Measurements from ENCODE around the gene ZNF14. TPM values are rescaled to one million over a fixed set of nuclear protein-coding genes. Genes with fewer than 3 reads are reported as not detected.
"Not testable (repeated sequence)": the region's sequence is repeated elsewhere in the genome, so short reads cannot be mapped to it uniquely, and the experiment has no call there.

ZNF14 gene
- total RNA-seq, 2 donors from 2014 or later: 5.3 to 6.7 TPM

DNA sequence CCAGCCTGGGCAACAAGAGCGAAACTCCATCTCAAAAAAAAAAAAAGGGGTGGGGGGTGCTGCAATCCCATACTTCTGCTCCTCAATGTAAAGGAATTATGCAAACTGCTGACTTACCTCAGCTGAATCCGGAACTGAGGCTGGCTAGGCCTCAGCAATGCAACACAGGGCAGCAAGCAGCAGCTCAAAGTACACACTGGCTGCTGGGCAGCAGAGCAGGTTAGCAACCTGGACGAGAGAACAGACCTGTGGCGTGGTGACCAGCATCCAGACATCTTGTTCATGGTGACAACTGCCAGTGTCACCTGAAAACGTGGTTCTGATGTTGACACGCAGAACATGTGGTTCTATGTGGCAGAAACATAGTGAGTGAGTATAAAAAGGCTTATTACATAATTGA, 28.1 kb downstream of the ZNF14 start:
- no peak for TF ChIP-seq POLR2A (IDR thresholded peaks at IDR 0.05)
- TF ChIP-seq, protein P1, sequence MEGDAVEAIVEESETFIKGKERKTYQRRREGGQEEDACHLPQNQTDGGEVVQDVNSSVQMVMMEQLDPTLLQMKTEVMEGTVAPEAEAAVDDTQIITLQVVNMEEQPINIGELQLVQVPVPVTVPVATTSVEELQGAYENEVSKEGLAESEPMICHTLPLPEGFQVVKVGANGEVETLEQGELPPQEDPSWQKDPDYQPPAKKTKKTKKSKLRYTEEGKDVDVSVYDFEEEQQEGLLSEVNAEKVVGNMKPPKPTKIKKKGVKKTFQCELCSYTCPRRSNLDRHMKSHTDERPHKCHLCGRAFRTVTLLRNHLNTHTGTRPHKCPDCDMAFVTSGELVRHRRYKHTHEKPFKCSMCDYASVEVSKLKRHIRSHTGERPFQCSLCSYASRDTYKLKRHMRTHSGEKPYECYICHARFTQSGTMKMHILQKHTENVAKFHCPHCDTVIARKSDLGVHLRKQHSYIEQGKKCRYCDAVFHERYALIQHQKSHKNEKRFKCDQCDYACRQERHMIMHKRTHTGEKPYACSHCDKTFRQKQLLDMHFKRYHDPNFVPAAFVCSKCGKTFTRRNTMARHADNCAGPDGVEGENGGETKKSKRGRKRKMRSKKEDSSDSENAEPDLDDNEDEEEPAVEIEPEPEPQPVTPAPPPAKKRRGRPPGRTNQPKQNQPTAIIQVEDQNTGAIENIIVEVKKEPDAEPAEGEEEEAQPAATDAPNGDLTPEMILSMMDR (IDR thresholded peaks at IDR 0.05): no peak

DNA sequence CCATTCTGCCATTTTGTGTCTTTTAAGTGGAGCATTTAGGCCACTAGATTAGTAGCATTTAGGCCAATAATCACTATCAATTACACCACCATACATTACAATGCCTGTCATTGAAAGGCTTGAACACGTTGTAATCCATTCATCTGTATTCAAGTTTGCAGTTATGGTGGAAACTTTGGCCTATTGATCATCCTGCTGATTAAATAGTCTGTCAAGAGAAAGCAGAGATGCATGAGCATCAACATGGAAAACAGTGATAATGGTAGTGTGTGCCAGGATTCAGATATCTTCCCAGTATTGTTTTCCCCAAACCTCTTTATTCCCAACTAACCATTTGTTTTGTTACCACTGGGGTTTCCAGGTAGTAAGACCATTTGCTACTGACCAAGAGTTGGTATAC, 32.4 kb downstream of the ZNF14 start:
- H3K27me3 ChIP-seq; H3K27ac ChIP-seq; intact Hi-C loops (cut with DNase I); H3K36me3 ChIP-seq (replicated peaks in 1 of 2; ENCODE audit: insufficient read depth in 1 of 2, low read depth in 2 of 2); DNase-seq; H3K4me1 ChIP-seq; ATAC-seq; H3K4me3 ChIP-seq: not testable (repeated sequence)
- peaks cover 0 to 28% (median 3%) of the 10 kb centered on the region in 3 donors for H3K9me3 ChIP-seq
- 83 to 100% methylated on average over 1 of the region's 1 CpG for WGBS, 2 donors

More for the DNA sequence above, 28.1 kb downstream of the ZNF14 start:
- ATAC-seq (no peak), DNase-seq (no peak)
- intact Hi-C loops (cut with DNase I): no loop called here
- 88 to 91% methylated on average over 6 of the region's 6 CpGs for WGBS, 2 donors
- no peaks in the 10 kb centered on the region for H3K27me3 ChIP-seq
- H3K9me3 ChIP-seq: peaks cover 0 to 62% (median 0%) of the 10 kb centered on the region in 3 donors
- no peaks in the 10 kb centered on the region for H3K36me3 ChIP-seq (replicated peaks in 1 of 2; ENCODE audit: insufficient read depth in 1 of 2, low read depth in 2 of 2)
- H3K4me3 ChIP-seq: no peak overlapping the region
- no peak overlapping the region for H3K27ac ChIP-seq
- no peaks in the 10 kb centered on the region for H3K4me1 ChIP-seq

DNA sequence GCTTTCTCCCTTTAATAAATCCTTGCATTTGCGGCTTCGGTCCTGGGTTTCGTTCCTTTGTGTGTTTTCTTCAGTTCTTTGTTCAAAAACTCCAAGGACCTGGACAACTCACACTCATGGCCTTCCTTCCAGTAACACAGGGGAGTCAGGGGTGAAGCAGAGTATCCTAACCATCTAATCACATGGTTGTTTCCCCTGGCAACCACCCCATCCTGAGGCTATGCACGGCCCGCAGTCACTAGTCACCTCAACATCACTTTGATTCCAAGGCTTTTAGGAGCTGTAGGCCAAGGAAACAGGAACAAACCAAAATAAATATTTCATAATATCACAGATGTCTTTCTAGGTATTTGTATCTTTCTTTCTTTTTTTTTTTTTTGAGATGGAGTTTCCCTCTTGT, 35.3 kb downstream of the ZNF14 start:
- H3K27ac ChIP-seq: no peak overlapping the region
- no peak overlapping the region for H3K4me3 ChIP-seq
- DNase-seq (no peak), ATAC-seq (no peak)
- intact Hi-C loops (cut with DNase I): no loop called here
- H3K4me1 ChIP-seq: no peaks in the 10 kb centered on the region
- WGBS, 2 donors: 89 to 91% methylated on average over 5 of the region's 5 CpGs
- H3K27me3 ChIP-seq: no peaks in the 10 kb centered on the region
- H3K36me3 ChIP-seq (replicated peaks in 1 of 2; ENCODE audit: insufficient read depth in 1 of 2, low read depth in 2 of 2): no peaks in the 10 kb centered on the region
- H3K9me3 ChIP-seq: peaks cover 0 to 18% (median 3%) of the 10 kb centered on the region in 3 donors
- TF ChIP-seq, protein P1 (IDR thresholded peaks at IDR 0.05): no peak
- TF ChIP-seq POLR2A (IDR thresholded peaks at IDR 0.05): no peak

DNA sequence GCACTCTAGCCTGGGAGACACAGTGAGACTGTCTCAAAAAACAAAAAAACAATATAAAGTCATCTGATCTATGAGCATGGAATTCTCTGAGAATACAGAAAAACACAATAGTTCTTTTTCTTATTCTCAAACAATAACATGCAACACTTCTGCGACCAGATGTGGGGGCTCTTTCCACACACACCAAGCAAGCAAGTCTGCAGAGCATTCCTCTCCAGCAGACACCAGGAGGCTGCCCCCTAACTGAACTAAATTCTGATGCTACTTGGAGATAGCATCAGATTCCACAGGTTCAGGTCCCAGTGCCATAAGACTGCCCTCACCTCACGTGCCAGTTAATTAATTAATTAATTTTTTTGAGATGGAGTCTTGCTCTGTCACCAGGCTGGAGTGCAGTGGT, 36.5 kb downstream of the ZNF14 start:
- TF ChIP-seq, protein P1 (IDR thresholded peaks at IDR 0.05): no peak
- no peak for TF ChIP-seq POLR2A (IDR thresholded peaks at IDR 0.05)
- 73 to 90% methylated on average over 2 of the region's 2 CpGs for WGBS, 2 donors
- H3K27ac ChIP-seq: no peak overlapping the region
- no peaks in the 10 kb centered on the region for H3K36me3 ChIP-seq (replicated peaks in 1 of 2; ENCODE audit: insufficient read depth in 1 of 2, low read depth in 2 of 2)
- no peaks in the 10 kb centered on the region for H3K27me3 ChIP-seq
- no peak for ATAC-seq
- no peak for DNase-seq
- intact Hi-C loops (cut with DNase I): no loop called here
- H3K4me3 ChIP-seq: no peak overlapping the region
- no peaks in the 10 kb centered on the region for H3K4me1 ChIP-seq
- H3K9me3 ChIP-seq: peaks cover 0 to 12% (median 3%) of the 10 kb centered on the region in 3 donors

DNA sequence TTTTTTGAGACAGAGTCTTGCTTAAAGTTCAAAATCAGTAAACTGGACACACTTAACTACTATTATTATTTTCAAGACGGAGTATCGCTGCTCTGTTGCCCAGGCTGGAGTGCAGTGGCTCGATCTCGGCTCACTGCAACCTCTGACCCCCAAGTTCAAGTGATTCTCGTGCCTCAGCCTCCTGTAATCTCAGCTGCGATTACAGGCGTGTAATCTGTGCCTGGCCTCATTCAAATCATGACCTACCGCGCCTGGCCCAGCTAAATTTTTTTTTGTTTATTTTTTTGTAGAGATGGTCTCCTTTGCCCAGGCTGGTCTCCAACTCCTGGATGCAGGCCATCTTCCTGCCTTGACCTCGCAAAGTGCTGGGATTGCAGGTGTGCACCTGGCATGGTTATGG, 41.2 kb downstream of the ZNF14 start:
- Histone ChIP-seq H3K27ac (no peak overlapping the region), H3K9me3 (peaks cover 0 to 3% (median 0%) of the 10 kb centered on the region in 3 donors), H3K4me3 (no peak overlapping the region), H3K36me3 (replicated peaks in 1 of 2; ENCODE audit: insufficient read depth in 1 of 2, low read depth in 2 of 2) (no peaks in the 10 kb centered on the region), H3K27me3 (no peaks in the 10 kb centered on the region), H3K4me1 (no peaks in the 10 kb centered on the region)
- 83 to 90% methylated on average over 10 of the region's 10 CpGs for WGBS, 2 donors
- TF ChIP-seq, protein P1 (IDR thresholded peaks at IDR 0.05): no peak
- no peak for TF ChIP-seq POLR2A (IDR thresholded peaks at IDR 0.05)
- ATAC-seq (no peak), DNase-seq (no peak)
- intact Hi-C loops (cut with DNase I): no loop called here

DNA sequence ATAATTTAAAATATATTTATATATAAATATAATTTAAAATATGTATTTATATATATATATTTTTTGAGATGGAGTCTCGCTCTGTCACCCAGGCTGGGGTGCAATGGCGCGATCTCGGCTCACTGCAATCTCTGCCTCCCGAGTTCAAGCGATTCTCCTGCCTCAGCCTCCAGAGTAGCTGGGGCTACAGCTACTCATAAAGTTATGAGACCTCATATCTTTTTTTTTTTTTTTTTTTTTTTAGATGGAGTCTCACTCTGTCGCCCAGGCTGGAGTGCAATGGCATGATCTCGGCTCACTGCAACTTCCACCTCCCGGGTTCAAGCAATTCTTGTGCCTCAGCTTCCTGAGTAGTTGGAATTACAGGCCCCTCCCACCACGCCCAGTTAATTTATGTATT, 43.9 kb downstream of the ZNF14 start:
- H3K4me1 ChIP-seq; ATAC-seq; intact Hi-C loops (cut with DNase I): not testable (repeated sequence)

More for the DNA sequence above, 43.9 kb downstream of the ZNF14 start:
- H3K27me3 ChIP-seq; H3K4me3 ChIP-seq; H3K9me3 ChIP-seq; H3K36me3 ChIP-seq (replicated peaks in 1 of 2; ENCODE audit: insufficient read depth in 1 of 2, low read depth in 2 of 2); H3K27ac ChIP-seq; DNase-seq: not testable (repeated sequence)
- 94 to 95% methylated on average over 9 to 10 of the region's 10 CpGs for WGBS, 2 donors
